DMS153 (cell line): Measurements from ENCODE around the gene RAB8B.
A peak's percentile ranks its signal among the peaks of the same experiment; 100 is the strongest.

Source experiments
- DNase-seq: peaks from one replicate; lab custom pipeline; 2025; lab: John Stamatoyannopoulos, UW

RAB8B gene

GRCh38 chr15:63188926-63189871 is at the start of gene RAB8B:
TSS of gene RAB8B (plus strand) at chr15:63189606. CDS start at chr15:63189625, 19 bp downstream.
- DNase-seq = peak; percentile 70

DNA sequence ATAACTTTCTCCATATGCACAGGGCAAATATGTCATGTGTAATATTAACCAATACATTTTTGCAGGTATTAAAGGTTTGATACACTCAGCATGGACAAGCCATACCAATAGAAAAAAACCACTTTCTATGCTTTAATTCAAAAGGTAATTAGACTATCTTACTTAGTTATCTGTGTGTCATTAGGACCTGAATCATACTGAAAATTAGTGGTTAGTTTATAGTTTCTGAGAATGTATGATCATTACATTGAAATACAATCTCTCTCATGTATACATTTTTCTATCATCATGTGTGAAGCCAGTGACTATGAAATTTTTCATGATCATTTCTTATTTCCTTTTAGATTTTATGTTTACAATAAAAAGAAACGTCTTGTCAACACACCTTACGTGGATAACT is 48.5 kb upstream of the RAB8B start:
- no peak for DNase-seq

GRCh38 chr15:63145426-63145825 is 44.0 kb upstream of the RAB8B start:
- DNase-seq = no peak

GRCh38 chr15:63146684-63147083 is 42.7 kb upstream of the RAB8B start:
- no peak for DNase-seq

DNA sequence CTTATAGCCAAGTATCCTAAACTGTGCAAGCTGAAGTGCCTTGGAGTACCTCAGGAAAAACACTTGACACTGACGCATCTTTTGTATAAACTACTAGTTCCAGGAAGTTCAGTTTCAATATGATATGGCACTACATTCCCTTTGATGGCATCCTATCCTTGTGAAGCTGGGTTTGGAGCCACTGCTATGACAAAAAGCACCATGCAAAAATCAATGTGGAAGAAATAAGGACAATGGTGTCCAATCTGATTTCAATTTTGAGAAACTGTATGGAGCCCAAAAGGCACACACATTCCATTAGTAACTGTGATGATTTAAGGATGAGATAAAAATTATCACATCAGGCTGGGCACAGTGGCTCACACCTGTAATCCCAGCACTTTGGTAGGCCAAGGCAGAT is 37.7 kb upstream of the RAB8B start:
- no peak for DNase-seq

GRCh38 chr15:63155486-63155885 is 33.9 kb upstream of the RAB8B start:
- DNase-seq = no peak

- no peak for DNase-seq
Observed at GRCh38 chr15:63156086-63156710, 33.2 kb upstream of the RAB8B start.

DNA sequence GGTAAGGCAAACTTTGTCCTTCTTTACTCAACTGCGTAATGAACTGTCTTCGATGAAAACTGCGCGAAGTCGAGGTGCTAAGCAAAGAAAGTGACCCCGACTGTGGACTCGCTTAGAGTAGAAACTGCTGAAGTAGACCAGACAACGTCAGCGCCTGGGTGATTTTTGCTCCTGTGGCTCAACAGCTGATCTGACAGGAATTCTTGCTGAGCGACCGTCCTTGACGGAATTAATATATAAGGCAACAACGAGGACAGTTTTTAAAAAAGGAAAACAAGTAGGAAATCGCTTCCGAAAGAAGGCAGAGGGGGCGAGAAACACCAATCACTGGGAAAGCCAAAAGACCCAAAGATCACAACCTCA is 32.7 kb upstream of the RAB8B start:
- no peak for DNase-seq

DNA sequence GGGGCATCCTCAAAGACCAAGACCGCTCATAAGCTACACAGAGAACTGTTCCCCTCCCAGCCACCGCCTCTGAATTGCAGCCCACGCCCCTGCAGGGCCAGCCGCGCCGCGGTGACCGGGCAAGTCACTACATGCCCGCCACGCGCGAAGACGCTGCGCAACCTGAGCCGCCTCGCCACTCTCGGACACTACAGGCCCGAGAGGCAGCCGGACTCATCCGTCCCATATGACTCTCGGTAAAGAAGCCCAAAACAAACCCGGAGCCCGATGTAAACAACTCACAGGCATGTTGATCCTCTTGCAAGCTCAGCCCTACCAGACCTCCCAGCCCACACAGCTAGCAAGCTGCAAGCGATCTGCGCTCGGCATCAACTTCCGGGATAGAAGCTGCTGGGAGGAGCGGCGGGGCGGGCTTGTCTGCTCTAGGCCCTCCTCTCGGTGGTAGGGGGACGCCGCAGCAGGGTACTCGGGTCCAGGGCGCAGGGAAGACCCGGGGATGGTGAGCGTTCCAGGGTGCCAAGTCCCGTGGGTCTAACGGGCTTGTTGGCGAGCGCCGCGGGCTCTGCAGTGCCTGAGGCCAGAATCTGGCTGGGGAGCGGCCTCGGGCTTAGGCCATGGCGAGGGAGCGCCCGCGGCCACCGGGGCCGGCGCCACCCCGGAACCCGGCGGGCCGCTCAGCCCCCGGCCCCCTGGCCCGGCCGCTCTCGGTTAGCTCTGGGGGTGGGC is 32.1 kb upstream of the RAB8B start, which contains the start of gene RPS27L:
TSS of gene RPS27L (minus strand) at position 360 of the 726 bp plus-strand sequence. CDS start at position 288, 72 bp downstream.
- DNase-seq = peak; percentile 58

- DNase-seq = no peak
Observed at GRCh38 chr15:63157891-63158431, 31.4 kb upstream of the RAB8B start.

DNA sequence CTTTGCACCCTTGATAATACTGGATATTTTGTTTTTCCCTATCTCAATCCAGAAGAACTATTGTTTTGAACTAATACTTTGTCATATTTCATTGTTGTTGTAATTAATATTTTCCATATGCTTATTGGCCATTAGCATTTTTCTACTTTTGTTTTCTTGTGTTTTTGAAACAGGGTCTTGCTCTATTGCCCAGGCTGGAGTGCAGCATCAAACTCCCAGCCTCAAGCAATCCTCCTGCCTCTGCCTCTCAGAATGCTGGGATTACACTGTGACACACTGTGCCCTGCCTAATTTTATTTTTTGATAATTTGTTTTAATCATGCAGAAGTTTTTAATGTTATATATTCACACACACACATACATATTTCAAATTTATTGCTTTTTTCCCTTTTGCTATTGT is 28.8 kb upstream of the RAB8B start:
- no peak for DNase-seq

DNA sequence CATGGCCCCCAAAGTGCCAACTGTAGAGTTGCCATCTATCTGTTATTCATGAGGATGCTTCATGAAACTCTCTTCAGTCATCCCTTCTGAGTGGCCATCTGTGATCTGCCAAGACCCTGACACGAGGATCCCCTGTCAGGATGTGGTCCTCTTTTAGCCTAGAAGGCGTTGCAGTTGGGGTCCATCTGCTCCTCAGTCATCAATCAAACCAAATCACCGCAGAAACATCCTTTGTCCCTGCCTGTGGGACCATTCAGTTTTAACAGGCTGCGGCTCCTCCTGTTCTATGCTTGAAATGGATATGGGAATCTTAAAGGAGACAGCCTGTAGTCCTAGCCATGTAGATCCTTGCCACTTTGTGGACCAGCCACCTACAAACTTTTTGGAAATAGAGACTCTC is 26.2 kb upstream of the RAB8B start:
- no peak for DNase-seq

DNA sequence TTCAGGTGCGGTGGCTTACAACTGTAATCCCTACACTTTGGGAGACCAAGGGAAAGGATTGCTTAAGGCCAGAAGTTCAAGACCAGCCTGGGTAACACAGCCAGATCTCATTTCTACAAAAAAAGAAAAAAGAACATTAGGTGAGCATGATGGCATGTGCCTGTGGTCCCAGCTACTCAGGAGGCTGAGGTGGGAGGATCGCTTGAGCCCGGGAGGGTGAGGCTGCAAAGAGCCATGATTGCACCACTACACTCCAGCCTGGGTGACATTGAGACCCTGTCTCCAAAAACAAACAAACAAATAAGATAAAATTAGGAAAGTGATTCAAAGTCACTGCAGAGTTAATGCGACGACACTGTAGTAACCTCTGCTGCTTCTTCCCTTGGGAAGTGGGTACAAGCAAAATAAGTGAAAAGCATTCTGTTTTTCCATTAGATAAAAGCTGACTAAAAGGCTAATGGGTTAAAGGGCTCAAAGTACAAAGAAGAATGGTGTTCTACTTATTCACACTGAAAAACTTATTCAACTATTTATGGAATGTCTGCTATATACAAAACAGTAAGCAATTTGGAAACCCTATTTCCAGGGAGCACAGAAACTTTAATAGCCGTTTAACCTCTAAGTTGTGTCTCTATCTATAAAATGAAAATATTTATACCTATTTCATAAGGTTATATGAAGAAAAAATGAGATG is 24.1 kb upstream of the RAB8B start:
- DNase-seq = no peak

- no peak for DNase-seq
Observed at GRCh38 chr15:63166219-63166618, 23.2 kb upstream of the RAB8B start.

GRCh38 chr15:63169788-63170187 is 19.6 kb upstream of the RAB8B start:
- DNase-seq = no peak

DNA sequence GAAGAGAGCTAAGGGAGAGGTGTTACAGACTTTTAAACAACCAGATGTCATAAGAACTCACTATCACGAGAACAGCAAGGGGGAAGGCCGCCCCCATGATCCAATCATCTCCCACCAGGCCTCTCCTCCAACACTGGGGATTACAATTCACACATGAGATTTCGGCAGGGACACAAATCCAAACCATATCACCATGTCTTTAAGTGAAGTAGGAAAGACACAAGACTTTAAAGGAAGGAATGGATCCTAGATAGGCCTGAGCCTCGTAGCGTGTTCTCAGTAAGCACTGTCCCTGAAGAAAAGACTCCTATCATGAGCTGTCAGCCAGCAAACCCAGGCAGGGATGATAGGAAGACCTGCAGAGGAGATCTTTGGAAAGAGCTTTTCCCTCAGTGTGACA is 17.0 kb upstream of the RAB8B start:
- DNase-seq = no peak

- DNase-seq = no peak
Observed at GRCh38 chr15:63172851-63173451, 16.5 kb upstream of the RAB8B start.

DNA sequence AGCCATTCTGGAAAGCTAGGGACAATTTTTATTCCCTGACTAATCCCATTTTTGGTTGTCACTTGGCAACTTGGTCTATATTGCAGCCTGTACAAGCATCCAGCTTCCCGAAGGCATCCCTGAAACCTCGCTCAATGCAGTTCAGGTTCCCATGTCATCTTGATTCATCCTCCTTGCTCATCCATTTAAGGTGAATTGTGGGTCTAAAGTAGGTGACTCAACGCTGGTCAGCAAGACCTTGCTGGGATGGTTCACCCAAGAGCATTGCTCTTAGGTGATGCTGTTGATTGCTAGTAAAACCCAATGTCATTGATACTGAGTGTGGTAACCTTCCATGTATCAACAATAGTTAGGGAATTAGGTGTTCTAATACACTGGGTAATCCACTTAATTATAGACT is 13.1 kb upstream of the RAB8B start:
- no peak for DNase-seq

- DNase-seq = no peak
Observed at GRCh38 chr15:63178034-63178433, 11.4 kb upstream of the RAB8B start.

GRCh38 chr15:63180746-63181145 is 8.7 kb upstream of the RAB8B start:
- no peak for DNase-seq

DNA sequence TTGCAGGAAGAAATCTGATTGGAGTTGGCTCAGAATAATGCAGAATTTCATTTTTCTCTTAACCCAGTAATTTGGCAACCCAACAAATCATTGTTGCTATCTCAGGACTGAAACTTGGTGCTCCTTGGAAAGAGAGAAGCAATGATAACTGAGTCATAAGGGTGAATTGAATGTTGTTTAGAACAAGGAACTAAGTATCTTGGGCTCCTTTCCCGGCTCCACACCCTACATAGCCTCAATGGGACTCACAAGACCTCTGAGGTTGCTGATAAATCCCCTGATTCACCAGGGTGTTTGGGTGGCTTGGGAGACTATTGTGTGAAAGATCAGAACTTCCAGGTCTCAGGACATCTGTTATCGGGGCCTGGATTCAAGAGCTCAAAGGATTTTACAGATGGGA is 7.8 kb upstream of the RAB8B start:
- DNase-seq = no peak
